Mesendoderm (in vitro differentiated cells): Measurements from ENCODE around the gene SLC4A4.

Experiments used
- DNase-seq: peaks from one replicate; pipeline ENCODE4 v3.0.0; 2013
- H2AK5ac ChIP-seq: 2 replicates; pipeline ENCODE4 v1.6.1; 2013; ENCODE audit warnings: low read length, inconsistent platforms
- H2BK120ac ChIP-seq: 2 replicates; pipeline ENCODE4 v1.6.1; 2013; ENCODE audit warnings: low read depth, mild to moderate bottlenecking, low read length, moderate library complexity, mixed read lengths
- H2BK15ac ChIP-seq: replicated peaks from 2 replicates; pipeline ENCODE4 v1.6.1; 2013; ENCODE audit warnings: low read depth, mild to moderate bottlenecking, moderate library complexity
- H2BK5ac ChIP-seq: 2 replicates; pipeline ENCODE4 v1.6.1; 2013; ENCODE audit warnings: low read length, inconsistent platforms
- H3K18ac ChIP-seq: 2 replicates; pipeline ENCODE4 v1.6.1; 2013; ENCODE audit warnings: mild to moderate bottlenecking, low read length, mixed read lengths
- H3K23ac ChIP-seq: one replicate; pipeline ENCODE4 v1.6.1; 2013; ENCODE audit warnings: low read length
- H3K27ac ChIP-seq: 2 replicates; pipeline ENCODE4 v1.5.1; 2013; ENCODE audit warnings: low read depth, mild to moderate bottlenecking, inconsistent platforms, low read length, moderate library complexity
- H3K27me3 ChIP-seq: 2 replicates; pipeline ENCODE4 v1.6.1; 2013; ENCODE audit warnings: low read length, control low read depth, mild to moderate bottlenecking, inconsistent platforms; ENCODE audit not compliant: insufficient read depth, poor library complexity
- H3K36me3 ChIP-seq: 2 replicates; pipeline ENCODE4 v1.6.1; 2013; ENCODE audit warnings: low read length, inconsistent platforms; ENCODE audit not compliant: control insufficient read depth, insufficient read depth
- H3K4ac ChIP-seq: one replicate; pipeline ENCODE4 v1.6.1; 2013; ENCODE audit warnings: low read depth, mild to moderate bottlenecking, low read length, moderate library complexity
- H3K4me1 ChIP-seq: 2 replicates; pipeline ENCODE4 v1.6.1; 2013; ENCODE audit warnings: low read depth, low read length, inconsistent platforms; ENCODE audit not compliant: control insufficient read depth
- H3K4me2 ChIP-seq: 2 replicates; pipeline ENCODE4 v1.6.1; 2013; ENCODE audit warnings: low read length
- H3K4me3 ChIP-seq: 2 replicates; pipeline ENCODE4 v1.5.1; 2013; ENCODE audit warnings: mild to moderate bottlenecking, low read length
- H3K56ac ChIP-seq: one replicate; pipeline ENCODE4 v1.6.1; 2013; ENCODE audit warnings: low read length
- H3K79me1 ChIP-seq: 2 replicates; pipeline ENCODE4 v1.6.1; 2013; ENCODE audit warnings: low read length, inconsistent platforms
- H3K79me2 ChIP-seq: 2 replicates; pipeline ENCODE4 v1.6.1; 2013; ENCODE audit warnings: mild to moderate bottlenecking, low read length; ENCODE audit not compliant: control insufficient read depth, insufficient read depth
- H3K9ac ChIP-seq: 2 replicates; pipeline ENCODE4 v1.6.1; 2013; ENCODE audit warnings: low read length, inconsistent platforms
- H4K5ac ChIP-seq: one replicate; pipeline ENCODE4 v1.6.1; 2013; ENCODE audit warnings: low read length
- H4K8ac ChIP-seq: one replicate; pipeline ENCODE4 v1.6.1; 2013; ENCODE audit warnings: low read depth, mild to moderate bottlenecking, control low read depth, low read length, moderate library complexity
- WGBS: extraction: QIAGEN DNeasy Blood & Tissue Kit; methylation state at CpG from one replicate; pipeline ENCODE4 v1.1.7; 2013; ENCODE audit warnings: low lambda C conversion rate, missing lambda C conversion rate; ENCODE audit not compliant: insufficient coverage; ENCODE audit errors: extremely low coverage; 5-methylcytosine and 5-hydroxymethylcytosine counted together

The SLC4A4 gene

DNA sequence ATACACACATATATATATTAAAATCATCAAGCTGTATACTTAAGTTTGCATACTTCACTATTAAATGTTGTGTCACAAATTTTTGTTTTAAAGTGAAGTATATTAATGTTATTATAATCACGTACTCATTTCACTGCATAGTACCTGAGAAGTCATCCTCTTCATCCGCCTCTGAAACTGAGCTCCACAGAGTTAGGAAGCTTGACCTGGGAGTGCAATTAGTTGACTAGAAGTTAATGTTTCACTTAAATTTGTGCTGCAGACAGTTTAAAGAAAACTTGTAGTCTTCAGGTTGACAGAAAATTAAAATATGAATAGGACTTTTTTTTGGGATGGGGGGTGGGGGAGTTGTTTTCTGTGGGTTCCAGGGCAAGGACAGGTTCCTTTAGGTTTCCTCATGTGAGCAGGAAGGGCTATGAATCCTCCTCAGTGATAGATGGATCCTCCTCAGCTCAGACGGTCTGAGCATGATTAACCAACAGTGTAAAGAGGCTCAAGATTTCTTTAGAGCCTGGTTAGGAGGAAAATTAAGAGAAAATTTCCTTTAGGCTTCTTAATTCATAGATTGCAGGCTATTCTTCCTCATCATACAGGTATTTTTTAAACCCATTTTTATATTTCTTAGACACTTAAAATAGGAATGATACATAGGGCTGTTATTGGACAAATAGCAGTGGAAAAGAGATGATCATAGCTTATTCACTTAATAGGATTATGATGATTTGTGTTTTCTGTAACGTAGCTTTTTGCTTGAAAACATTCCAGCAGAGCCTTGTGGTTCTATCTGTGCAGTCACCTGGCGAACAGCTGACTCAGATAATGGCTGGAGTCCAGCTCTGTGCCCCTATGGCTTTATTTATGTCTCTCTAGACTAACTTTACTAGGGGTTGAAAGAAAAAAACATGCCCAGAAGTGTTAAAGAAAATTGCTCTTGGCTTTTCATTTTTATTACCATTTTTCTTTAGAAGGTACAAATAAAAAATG lies 102.7 kb downstream of the SLC4A4 start:
- H3K4ac ChIP-seq: no peak overlapping the region
- no peak for DNase-seq
- no peaks in the 10 kb centered on the region for H3K36me3 ChIP-seq
- WGBS: no CpG with 5 or more reads among the region's 5 CpGs
- no peak overlapping the region for H3K4me2 ChIP-seq
- no peaks in the 10 kb centered on the region for H3K79me1 ChIP-seq
- no peaks in the 10 kb centered on the region for H3K27me3 ChIP-seq
- H3K18ac ChIP-seq: no peak overlapping the region
- H3K27ac ChIP-seq: no peak overlapping the region
- H3K4me3 ChIP-seq: no peak overlapping the region
- no peak overlapping the region for H2AK5ac ChIP-seq
- H3K79me2 ChIP-seq: no peaks in the 10 kb centered on the region
- H3K4me1 ChIP-seq: no peaks in the 10 kb centered on the region
- H3K9ac ChIP-seq: no peak overlapping the region
- H4K5ac ChIP-seq: no peak overlapping the region
- H2BK15ac ChIP-seq: no peak overlapping the region
- H3K23ac ChIP-seq: no peak overlapping the region
- no peak overlapping the region for H4K8ac ChIP-seq
- no peak overlapping the region for H3K56ac ChIP-seq
- H2BK5ac ChIP-seq: no peak overlapping the region
- H2BK120ac ChIP-seq: no peak overlapping the region

DNA sequence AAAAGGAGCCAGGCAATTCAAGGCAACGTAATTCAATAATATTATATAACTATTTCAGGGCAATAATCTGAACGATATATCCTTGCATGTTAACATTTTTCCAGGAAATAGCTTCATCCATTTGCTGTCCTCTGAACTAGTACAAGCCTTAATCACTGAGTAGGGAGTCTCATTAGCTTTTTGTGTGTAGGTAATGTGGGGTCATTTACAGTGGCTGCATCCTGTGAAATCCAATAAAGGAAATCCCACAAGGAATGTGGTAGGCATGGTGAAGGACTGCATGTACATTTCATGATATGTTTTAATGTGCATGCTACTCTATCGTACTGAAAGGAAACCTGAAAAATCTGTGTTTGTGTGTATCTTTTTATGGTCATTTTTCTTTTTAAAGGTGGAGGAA lies 103.5 kb downstream of the SLC4A4 start:
- no peak overlapping the region for H2BK5ac ChIP-seq
- H3K4ac ChIP-seq: no peak overlapping the region
- H3K18ac ChIP-seq: no peak overlapping the region
- no peaks in the 10 kb centered on the region for H3K36me3 ChIP-seq
- H3K9ac ChIP-seq: no peak overlapping the region
- WGBS: no CpG with 5 or more reads among the region's 3 CpGs
- H3K27me3 ChIP-seq: no peaks in the 10 kb centered on the region
- no peak overlapping the region for H3K4me3 ChIP-seq
- H4K8ac ChIP-seq: no peak overlapping the region
- no peak overlapping the region for H4K5ac ChIP-seq
- no peak overlapping the region for H2BK15ac ChIP-seq
- H3K79me1 ChIP-seq: no peaks in the 10 kb centered on the region
- no peak overlapping the region for H3K56ac ChIP-seq
- H3K4me1 ChIP-seq: no peaks in the 10 kb centered on the region
- H2BK120ac ChIP-seq: no peak overlapping the region
- H2AK5ac ChIP-seq: no peak overlapping the region
- no peaks in the 10 kb centered on the region for H3K79me2 ChIP-seq
- no peak overlapping the region for H3K4me2 ChIP-seq
- no peak overlapping the region for H3K23ac ChIP-seq
- no peak for DNase-seq
- H3K27ac ChIP-seq: no peak overlapping the region

DNA sequence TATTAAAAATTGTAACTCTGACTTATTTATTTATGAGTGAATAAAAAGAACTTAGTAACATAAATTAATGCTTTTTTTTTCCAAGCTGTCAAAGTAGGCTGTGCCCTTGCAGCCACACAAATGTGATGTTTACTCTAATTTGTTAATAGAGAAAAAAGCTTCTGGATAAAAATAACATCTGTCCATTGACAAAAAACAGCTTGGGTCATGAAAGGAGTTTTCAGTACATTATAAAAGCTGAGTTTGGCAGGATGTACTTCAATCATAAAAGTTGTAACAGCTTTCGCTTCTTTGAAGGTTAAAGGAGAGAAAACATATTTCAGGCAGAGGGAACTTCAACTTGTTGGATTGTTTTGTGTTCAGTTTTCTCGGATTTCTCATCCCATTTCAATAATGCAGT lies 105.6 kb downstream of the SLC4A4 start:
- H3K36me3 ChIP-seq: no peaks in the 10 kb centered on the region
- no peak overlapping the region for H3K4ac ChIP-seq
- H2BK120ac ChIP-seq: no peak overlapping the region
- H3K9ac ChIP-seq: no peak overlapping the region
- no peaks in the 10 kb centered on the region for H3K79me2 ChIP-seq
- H3K4me3 ChIP-seq: no peak overlapping the region
- no peak overlapping the region for H4K8ac ChIP-seq
- H3K79me1 ChIP-seq: no peaks in the 10 kb centered on the region
- H3K4me2 ChIP-seq: no peak overlapping the region
- H3K23ac ChIP-seq: no peak overlapping the region
- no peak overlapping the region for H2AK5ac ChIP-seq
- no CpG with 5 or more reads among the region's 2 CpGs for WGBS
- no peaks in the 10 kb centered on the region for H3K4me1 ChIP-seq
- H2BK15ac ChIP-seq: no peak overlapping the region
- no peaks in the 10 kb centered on the region for H3K27me3 ChIP-seq
- H2BK5ac ChIP-seq: no peak overlapping the region
- H4K5ac ChIP-seq: no peak overlapping the region
- H3K56ac ChIP-seq: no peak overlapping the region
- DNase-seq: no peak
- H3K27ac ChIP-seq: no peak overlapping the region
- no peak overlapping the region for H3K18ac ChIP-seq

DNA sequence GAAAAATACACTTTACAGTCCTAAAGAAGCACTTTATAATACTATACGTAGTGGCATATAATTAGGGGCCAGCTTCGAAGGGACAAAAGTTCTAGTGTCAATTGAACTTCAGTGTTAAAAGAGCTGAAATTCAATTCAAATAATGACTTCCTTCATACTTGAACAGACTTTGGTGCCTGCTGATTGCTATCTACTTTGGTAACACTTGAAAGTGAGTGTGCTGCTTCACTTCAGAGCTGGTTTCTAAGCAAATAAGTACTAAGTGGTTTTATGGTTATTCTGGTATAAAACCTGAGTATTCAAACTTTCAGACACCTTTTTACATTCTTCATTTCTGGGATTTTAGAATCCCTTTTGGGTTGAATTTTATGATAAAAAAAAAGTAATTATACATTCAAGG lies 107.0 kb downstream of the SLC4A4 start:
- Histone ChIP-seq H3K4me2 (no peak overlapping the region), H3K9ac (no peak overlapping the region), H3K36me3 (no peaks in the 10 kb centered on the region), H3K4me1 (no peaks in the 10 kb centered on the region), H3K56ac (no peak overlapping the region), H3K79me1 (no peaks in the 10 kb centered on the region), H3K23ac (no peak overlapping the region), H2BK15ac (no peak overlapping the region), H3K4me3 (no peak overlapping the region), H3K27me3 (no peaks in the 10 kb centered on the region), H4K8ac (no peak overlapping the region), H2AK5ac (no peak overlapping the region), H3K79me2 (no peaks in the 10 kb centered on the region), H2BK120ac (no peak overlapping the region), H4K5ac (no peak overlapping the region), H3K27ac (no peak overlapping the region), H3K18ac (no peak overlapping the region), H2BK5ac (no peak overlapping the region), H3K4ac (no peak overlapping the region)
- WGBS: no CpG with 5 or more reads among the region's 2 CpGs
- no peak for DNase-seq

DNA sequence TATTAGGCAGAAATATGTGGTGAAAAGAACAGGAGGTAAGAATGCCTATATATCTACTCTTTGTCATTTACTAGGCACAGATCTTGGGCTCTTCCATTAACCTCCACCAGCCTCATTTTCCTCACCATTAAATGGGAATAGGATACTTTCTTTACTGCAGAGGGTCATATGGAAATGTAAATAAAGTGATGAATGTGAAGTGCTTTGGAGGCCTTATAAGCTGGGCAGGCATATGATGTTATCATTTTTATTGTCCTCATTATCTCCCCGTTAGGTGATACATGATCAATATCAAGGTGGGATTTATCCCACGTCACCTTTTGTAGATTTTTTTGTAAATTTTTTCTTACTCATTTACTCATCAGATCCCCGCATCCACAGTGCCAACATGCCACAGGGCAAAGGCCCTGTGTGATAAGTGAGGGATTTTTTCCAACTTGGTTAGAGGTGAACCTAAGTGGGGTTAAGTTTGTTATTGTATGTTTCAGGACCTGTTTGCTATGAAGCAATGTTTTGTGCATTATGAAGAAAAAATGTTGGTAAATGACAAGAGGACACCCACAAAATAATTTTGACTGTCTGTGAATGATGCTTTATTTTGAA lies 107.8 kb downstream of the SLC4A4 start:
- no peak overlapping the region for H3K18ac ChIP-seq
- no peak overlapping the region for H3K4me2 ChIP-seq
- H4K5ac ChIP-seq: no peak overlapping the region
- no peak overlapping the region for H3K9ac ChIP-seq
- DNase-seq: no peak
- no peak overlapping the region for H3K23ac ChIP-seq
- no peak overlapping the region for H2BK120ac ChIP-seq
- no peaks in the 10 kb centered on the region for H3K4me1 ChIP-seq
- no peak overlapping the region for H4K8ac ChIP-seq
- H3K79me2 ChIP-seq: no peaks in the 10 kb centered on the region
- no peak overlapping the region for H3K4me3 ChIP-seq
- H3K4ac ChIP-seq: no peak overlapping the region
- no peak overlapping the region for H2BK5ac ChIP-seq
- H2BK15ac ChIP-seq: no peak overlapping the region
- H2AK5ac ChIP-seq: no peak overlapping the region
- WGBS: no CpG with 5 or more reads among the region's 3 CpGs
- no peak overlapping the region for H3K27ac ChIP-seq
- H3K27me3 ChIP-seq: no peaks in the 10 kb centered on the region
- no peak overlapping the region for H3K56ac ChIP-seq
- no peaks in the 10 kb centered on the region for H3K79me1 ChIP-seq
- H3K36me3 ChIP-seq: no peaks in the 10 kb centered on the region
